ENCODE measurements around the gene SIX1. TPM values are rescaled to one million over a fixed set of nuclear protein-coding genes. Genes with fewer than 3 reads are reported as not detected.

Gene SIX1
- total RNA-seq, 1 experiment from 2014 or later = 65.0 TPM

- Histone ChIP-seq H3K4me3 (peak overlapping the region; percentile 81), H3K9me3 (replicated peaks) (no peaks in the 10 kb centered on the region), H3K27me3 (no peaks in the 10 kb centered on the region), H3K36me3 (peaks cover 21% of the 10 kb centered on the region), H3K27ac (peak overlapping the region; percentile 69), H3K4me1 (peaks cover 20% of the 10 kb centered on the region)
- DNase-seq = peak; percentile 41 to 68
Measured at GRCh38 chr14:60650373-60650961, 1.2 kb upstream of the SIX1 start.

GRCh38 chr14:60649875-60650372, 647 bp upstream of the SIX1 start:
- peaks cover 27% of the 10 kb centered on the region for H3K36me3 ChIP-seq
- H3K27ac ChIP-seq = peak overlapping the region; percentile 69
- no peaks in the 10 kb centered on the region for H3K9me3 ChIP-seq (replicated peaks)
- H3K4me3 ChIP-seq = peak overlapping the region; percentile 81
- peak; percentile 80 to 87 for DNase-seq
- H3K27me3 ChIP-seq = no peaks in the 10 kb centered on the region
- H3K4me1 ChIP-seq = peaks cover 20% of the 10 kb centered on the region

- H3K4me1 ChIP-seq = peaks cover 10% of the 10 kb centered on the region
- H3K27ac ChIP-seq = peak overlapping the region; percentile 69
- H3K36me3 ChIP-seq = peaks cover 42% of the 10 kb centered on the region
- peak overlapping the region; percentile 81 for H3K4me3 ChIP-seq
- H3K27me3 ChIP-seq = no peaks in the 10 kb centered on the region
- H3K9me3 ChIP-seq (replicated peaks) = no peaks in the 10 kb centered on the region
- DNase-seq = peak; percentile 35 to 46
Measured at GRCh38 chr14:60648249-60648933, 886 bp downstream of the SIX1 start.

GRCh38 chr14:60647837-60648248, 1.4 kb downstream of the SIX1 start:
- no peaks in the 10 kb centered on the region for H3K27me3 ChIP-seq
- DNase-seq = peak in 1 of 2 experiments; percentile 33
- H3K4me1 ChIP-seq = peaks cover 10% of the 10 kb centered on the region

GRCh38 chr14:60647081-60647836, 2.0 kb downstream of the SIX1 start:
- Histone ChIP-seq H3K27me3 (no peaks in the 10 kb centered on the region), H3K27ac (peak overlapping the region; percentile 69), H3K9me3 (replicated peaks) (no peaks in the 10 kb centered on the region), H3K4me3 (peak overlapping the region; percentile 81), H3K4me1 (peaks cover 10% of the 10 kb centered on the region), H3K36me3 (peaks cover 53% of the 10 kb centered on the region)
- peak; percentile 61 to 74 for DNase-seq

More at GRCh38 chr14:60647837-60648248, 1.4 kb downstream of the SIX1 start:
- peak overlapping the region; percentile 81 for H3K4me3 ChIP-seq
- peaks cover 47% of the 10 kb centered on the region for H3K36me3 ChIP-seq
- H3K9me3 ChIP-seq (replicated peaks) = no peaks in the 10 kb centered on the region
- peak overlapping the region; percentile 69 for H3K27ac ChIP-seq

- peak overlapping the region; percentile 69 for H3K27ac ChIP-seq
- no peaks in the 10 kb centered on the region for H3K27me3 ChIP-seq
- H3K4me3 ChIP-seq = peak overlapping the region; percentile 81
- H3K4me1 ChIP-seq = peaks cover 8% of the 10 kb centered on the region
- H3K9me3 ChIP-seq (replicated peaks) = no peaks in the 10 kb centered on the region
- DNase-seq = peak; percentile 46 to 66
- H3K36me3 ChIP-seq = peaks cover 63% of the 10 kb centered on the region
Measured at GRCh38 chr14:60646226-60646818, 3.0 kb downstream of the SIX1 start.

GRCh38 chr14:60645126-60645741, 4.0 kb downstream of the SIX1 start:
- Histone ChIP-seq H3K4me1 (peaks cover 8% of the 10 kb centered on the region; the same call in 1 of the 2 replicates), H3K9me3 (replicated peaks) (no peaks in the 10 kb centered on the region), H3K27ac (no peak overlapping the region), H3K27me3 (no peaks in the 10 kb centered on the region), H3K4me3 (peak overlapping the region; percentile 81), H3K36me3 (peaks cover 72% of the 10 kb centered on the region)
- no peak for DNase-seq

- Histone ChIP-seq H3K4me1 (peaks cover 11% of the 10 kb centered on the region), H3K36me3 (peaks cover 75% of the 10 kb centered on the region), H3K27me3 (no peaks in the 10 kb centered on the region), H3K27ac (no peak overlapping the region), H3K4me3 (peak overlapping the region; percentile 81; the same call in 1 of the 2 replicates), H3K9me3 (replicated peaks) (no peaks in the 10 kb centered on the region)
- no peak for DNase-seq
Measured at GRCh38 chr14:60644666-60645065, 4.6 kb downstream of the SIX1 start.

GRCh38 chr14:60643463-60644314, 5.6 kb downstream of the SIX1 start:
- H3K4me3 ChIP-seq = no peak overlapping the region
- H3K36me3 ChIP-seq = peaks cover 80% of the 10 kb centered on the region
- no peaks in the 10 kb centered on the region for H3K9me3 ChIP-seq (replicated peaks)
- no peaks in the 10 kb centered on the region for H3K27me3 ChIP-seq
- no peak overlapping the region for H3K27ac ChIP-seq
- no peak for DNase-seq
- peaks cover 21% of the 10 kb centered on the region for H3K4me1 ChIP-seq

- no peak for DNase-seq
- Histone ChIP-seq H3K4me1 (peaks cover 26% of the 10 kb centered on the region), H3K27me3 (no peaks in the 10 kb centered on the region), H3K9me3 (replicated peaks) (no peaks in the 10 kb centered on the region), H3K4me3 (no peak overlapping the region), H3K27ac (no peak overlapping the region), H3K36me3 (peaks cover 80% of the 10 kb centered on the region)
Measured at GRCh38 chr14:60643141-60643462, 6.2 kb downstream of the SIX1 start.

GRCh38 chr14:60642270-60643140, 6.8 kb downstream of the SIX1 start:
- H3K27ac ChIP-seq = no peak overlapping the region

GRCh38 chr14:60641742-60642269, 7.5 kb downstream of the SIX1 start:
- no peak overlapping the region for H3K4me3 ChIP-seq
- no peaks in the 10 kb centered on the region for H3K9me3 ChIP-seq (replicated peaks)
- H3K27me3 ChIP-seq = no peaks in the 10 kb centered on the region
- peaks cover 26% of the 10 kb centered on the region for H3K4me1 ChIP-seq
- no peak for DNase-seq
- no peak overlapping the region for H3K27ac ChIP-seq
- peaks cover 71% of the 10 kb centered on the region for H3K36me3 ChIP-seq

More at GRCh38 chr14:60642270-60643140, 6.8 kb downstream of the SIX1 start:
- DNase-seq = no peak
- Histone ChIP-seq H3K4me1 (peaks cover 26% of the 10 kb centered on the region), H3K27me3 (no peaks in the 10 kb centered on the region), H3K9me3 (replicated peaks) (no peaks in the 10 kb centered on the region), H3K36me3 (peaks cover 78% of the 10 kb centered on the region), H3K4me3 (no peak overlapping the region)

Measured in SJCRH30 (cell line).